ENCODE data around the gene ATXN2. TPM values are rescaled to one million over a fixed set of nuclear protein-coding genes. Genes with fewer than 3 reads are reported as not detected.

Gene ATXN2
- total and polyA plus RNA-seq, 2 experiments from 2014 or later, result 19.2 to 56.4 TPM

GRCh38 chr12:111424189-111424792 lies 174.8 kb downstream of the ATXN2 start:
- no peak for TF ChIP-seq EZH2phosphoT487 (IDR thresholded peaks at IDR 0.05; ENCODE audit: insufficient read depth, low read depth)
- no peak for TF ChIP-seq EZH2 (IDR thresholded peaks at IDR 0.05; ENCODE audit: insufficient read depth, poor library complexity, severe bottlenecking)
- Histone ChIP-seq H3K9ac (no peak overlapping the region), H4K20me1 (ENCODE audit: insufficient read depth) (no peaks in the 10 kb centered on the region), H3K4me1 (ENCODE audit: insufficient read depth) (peaks cover 16% of the 10 kb centered on the region), H3K4me2 (ENCODE audit: unreplicated experiment) (no peak overlapping the region), H3K36me3 (ENCODE audit: low read depth) (peaks cover 6% of the 10 kb centered on the region), H3K27ac (no peak overlapping the region), H2AFZ (no peak overlapping the region), H3K27me3 (replicated peaks; ENCODE audit: insufficient read depth) (no peaks in the 10 kb centered on the region), H3F3A (ENCODE audit: insufficient read depth) (peaks cover 22% of the 10 kb centered on the region; the same call in 1 of the 2 replicates), H3K9me3 (ENCODE audit: low read depth) (no peaks in the 10 kb centered on the region), H3K4me3 (no peak overlapping the region), H3K9me2 (ENCODE audit: insufficient read depth) (no peaks in the 10 kb centered on the region), H3K79me2 (ENCODE audit: insufficient read depth) (peaks cover 100% of the 10 kb centered on the region)
- in situ Hi-C loops (cut with MboI), result no loop called here
- WGBS, 2 experiments (ENCODE audit: low coverage in 1 of 2, low lambda C conversion rate in 2 of 2, missing lambda C conversion rate in 2 of 2), result 92 to 95% methylated on average over 11 of the region's 11 CpGs
- no peak for DNase-seq

- no peak overlapping the region for H3K9ac ChIP-seq
- peaks cover 34% of the 10 kb centered on the region; the same call in 1 of the 2 replicates for H3F3A ChIP-seq (ENCODE audit: insufficient read depth)
- H3K9me3 ChIP-seq (ENCODE audit: low read depth), result no peaks in the 10 kb centered on the region
- H3K27me3 ChIP-seq (replicated peaks; ENCODE audit: insufficient read depth), result no peaks in the 10 kb centered on the region
- H3K9me2 ChIP-seq (ENCODE audit: insufficient read depth), result no peaks in the 10 kb centered on the region
- H2AFZ ChIP-seq, result no peak overlapping the region
- TF ChIP-seq EZH2phosphoT487 (IDR thresholded peaks at IDR 0.05; ENCODE audit: insufficient read depth, low read depth) (no peak), EZH2 (IDR thresholded peaks at IDR 0.05; ENCODE audit: insufficient read depth, poor library complexity, severe bottlenecking) (no peak)
- WGBS, 2 experiments (ENCODE audit: low coverage in 1 of 2, low lambda C conversion rate in 2 of 2, missing lambda C conversion rate in 2 of 2), result 84 to 87% methylated on average over 7 of the region's 7 CpGs
- no peak overlapping the region for H3K4me2 ChIP-seq (ENCODE audit: unreplicated experiment)
- peaks cover 6% of the 10 kb centered on the region for H3K36me3 ChIP-seq (ENCODE audit: low read depth)
- no peak overlapping the region for H3K27ac ChIP-seq
- H3K79me2 ChIP-seq (ENCODE audit: insufficient read depth), result peaks cover 98% of the 10 kb centered on the region
- no peak overlapping the region for H3K4me3 ChIP-seq
- no peak for DNase-seq
- no peaks in the 10 kb centered on the region for H4K20me1 ChIP-seq (ENCODE audit: insufficient read depth)
- in situ Hi-C loops (cut with MboI), result no loop called here
- H3K4me1 ChIP-seq (ENCODE audit: insufficient read depth), result peaks cover 3% of the 10 kb centered on the region
Measured at GRCh38 chr12:111420494-111420893, 178.6 kb downstream of the ATXN2 start.

- peaks cover 6% of the 10 kb centered on the region for H3K36me3 ChIP-seq (ENCODE audit: low read depth)
- peaks cover 98% of the 10 kb centered on the region for H3K79me2 ChIP-seq (ENCODE audit: insufficient read depth)
- no peak for DNase-seq
- H3K4me2 ChIP-seq (ENCODE audit: unreplicated experiment), result no peak overlapping the region
- no peak overlapping the region for H3K27ac ChIP-seq
- H4K20me1 ChIP-seq (ENCODE audit: insufficient read depth), result no peaks in the 10 kb centered on the region
- in situ Hi-C loops (cut with MboI), result no loop called here
- H3K27me3 ChIP-seq (replicated peaks; ENCODE audit: insufficient read depth), result no peaks in the 10 kb centered on the region
- TF ChIP-seq EZH2phosphoT487 (IDR thresholded peaks at IDR 0.05; ENCODE audit: insufficient read depth, low read depth) (no peak), EZH2 (IDR thresholded peaks at IDR 0.05; ENCODE audit: insufficient read depth, poor library complexity, severe bottlenecking) (no peak)
- H3K9ac ChIP-seq, result no peak overlapping the region
- peaks cover 36% of the 10 kb centered on the region; the same call in 1 of the 2 replicates for H3F3A ChIP-seq (ENCODE audit: insufficient read depth)
- H3K4me1 ChIP-seq (ENCODE audit: insufficient read depth), result no peaks in the 10 kb centered on the region
- 98 to 99% methylated on average over 5 of the region's 5 CpGs for WGBS, 2 experiments (ENCODE audit: low coverage in 1 of 2, low lambda C conversion rate in 2 of 2, missing lambda C conversion rate in 2 of 2)
- H3K9me2 ChIP-seq (ENCODE audit: insufficient read depth), result no peaks in the 10 kb centered on the region
- no peak overlapping the region for H3K4me3 ChIP-seq
- H2AFZ ChIP-seq, result no peak overlapping the region
- no peaks in the 10 kb centered on the region for H3K9me3 ChIP-seq (ENCODE audit: low read depth)
Measured at GRCh38 chr12:111419784-111420183, 179.3 kb downstream of the ATXN2 start.

- DNase-seq, result no peak
- no peak overlapping the region for H2AFZ ChIP-seq
- H3K27ac ChIP-seq, result no peak overlapping the region
- peaks cover 49% of the 10 kb centered on the region for H3F3A ChIP-seq (ENCODE audit: insufficient read depth)
- peaks cover 8% of the 10 kb centered on the region for H3K4me1 ChIP-seq (ENCODE audit: insufficient read depth)
- no peaks in the 10 kb centered on the region for H4K20me1 ChIP-seq (ENCODE audit: insufficient read depth)
- in situ Hi-C loops (cut with MboI), result no loop called here
- no peak overlapping the region for H3K9ac ChIP-seq
- WGBS, 2 experiments (ENCODE audit: low coverage in 1 of 2, low lambda C conversion rate in 2 of 2, missing lambda C conversion rate in 2 of 2), result 96 to 98% methylated on average over 18 to 30 of the region's 30 CpGs
- H3K36me3 ChIP-seq (ENCODE audit: low read depth), result peaks cover 6% of the 10 kb centered on the region
- H3K4me3 ChIP-seq, result no peak overlapping the region
- TF ChIP-seq EZH2 (IDR thresholded peaks at IDR 0.05; ENCODE audit: insufficient read depth, poor library complexity, severe bottlenecking) (no peak), EZH2phosphoT487 (IDR thresholded peaks at IDR 0.05; ENCODE audit: insufficient read depth, low read depth) (no peak)
- H3K4me2 ChIP-seq (ENCODE audit: unreplicated experiment), result no peak overlapping the region
- no peaks in the 10 kb centered on the region for H3K9me2 ChIP-seq (ENCODE audit: insufficient read depth)
- H3K9me3 ChIP-seq (ENCODE audit: low read depth), result no peaks in the 10 kb centered on the region
- H3K27me3 ChIP-seq (replicated peaks; ENCODE audit: insufficient read depth), result no peaks in the 10 kb centered on the region
- H3K79me2 ChIP-seq (ENCODE audit: insufficient read depth), result peaks cover 97% of the 10 kb centered on the region
Measured at GRCh38 chr12:111418594-111418880, 180.6 kb downstream of the ATXN2 start.
